NT2/D1 (cell line): ENCODE data around the gene ELOVL1.

Experiments used
- DNase-seq: peaks from one replicate; pipeline ENCODE4 v3.0.0-alpha.2; 2011; ENCODE audit warnings: low read depth, low spot score
- H3K27me3 ChIP-seq: 2 replicates; pipeline ENCODE4 v1.6.0; 2011; ENCODE audit warnings: mild to moderate bottlenecking; ENCODE audit not compliant: insufficient read length, insufficient read depth
- H3K36me3 ChIP-seq: 2 replicates; pipeline ENCODE4 v1.6.1; 2011; ENCODE audit warnings: mild to moderate bottlenecking, low read length, mixed read lengths; ENCODE audit not compliant: insufficient read depth, insufficient read length
- H3K4me1 ChIP-seq: 2 replicates; pipeline ENCODE4 v1.5.1; 2011; ENCODE audit not compliant: insufficient read depth, insufficient read length
- H3K4me3 ChIP-seq: 2 replicates; pipeline ENCODE4 v1.5.1; 2011; ENCODE audit warnings: low read depth; ENCODE audit not compliant: insufficient read length
- H3K9ac ChIP-seq: 2 replicates; pipeline ENCODE4 v1.6.0; 2011; ENCODE audit warnings: low read depth; ENCODE audit not compliant: insufficient read length
- H3K9me3 ChIP-seq: 2 replicates; pipeline ENCODE4 v1.5.1; 2011; ENCODE audit warnings: mild to moderate bottlenecking, low read length; ENCODE audit not compliant: insufficient read depth
- SUZ12 ChIP-seq: IDR thresholded peaks from 2 replicates; pipeline ENCODE4 v1.6.1; 2011; ENCODE audit not compliant: insufficient read length, insufficient read depth; ENCODE audit errors: extremely low read depth
- YY1 ChIP-seq: IDR thresholded peaks from 2 replicates; pipeline ENCODE4 v1.6.1; 2011; ENCODE audit not compliant: insufficient read length, insufficient read depth
- ZNF274 ChIP-seq: IDR thresholded peaks from 2 replicates; pipeline ENCODE4 v1.6.1; 2011; ENCODE audit warnings: mild to moderate bottlenecking, low read depth, low read length

ELOVL1 gene

GRCh38 chr1:43359696-43360095 lies 8.1 kb downstream of the ELOVL1 start:
- Histone ChIP-seq H3K4me1 (peaks cover 15% of the 10 kb centered on the region), H3K36me3 (peaks cover 69% of the 10 kb centered on the region), H3K27me3 (no peaks in the 10 kb centered on the region), H3K4me3 (peak overlapping the region; percentile 96), H3K9ac (peak overlapping the region; percentile 96), H3K9me3 (no peaks in the 10 kb centered on the region)
- TF ChIP-seq YY1 (no peak), ZNF274 (no peak), SUZ12 (no peak)
- no peak for DNase-seq

DNA sequence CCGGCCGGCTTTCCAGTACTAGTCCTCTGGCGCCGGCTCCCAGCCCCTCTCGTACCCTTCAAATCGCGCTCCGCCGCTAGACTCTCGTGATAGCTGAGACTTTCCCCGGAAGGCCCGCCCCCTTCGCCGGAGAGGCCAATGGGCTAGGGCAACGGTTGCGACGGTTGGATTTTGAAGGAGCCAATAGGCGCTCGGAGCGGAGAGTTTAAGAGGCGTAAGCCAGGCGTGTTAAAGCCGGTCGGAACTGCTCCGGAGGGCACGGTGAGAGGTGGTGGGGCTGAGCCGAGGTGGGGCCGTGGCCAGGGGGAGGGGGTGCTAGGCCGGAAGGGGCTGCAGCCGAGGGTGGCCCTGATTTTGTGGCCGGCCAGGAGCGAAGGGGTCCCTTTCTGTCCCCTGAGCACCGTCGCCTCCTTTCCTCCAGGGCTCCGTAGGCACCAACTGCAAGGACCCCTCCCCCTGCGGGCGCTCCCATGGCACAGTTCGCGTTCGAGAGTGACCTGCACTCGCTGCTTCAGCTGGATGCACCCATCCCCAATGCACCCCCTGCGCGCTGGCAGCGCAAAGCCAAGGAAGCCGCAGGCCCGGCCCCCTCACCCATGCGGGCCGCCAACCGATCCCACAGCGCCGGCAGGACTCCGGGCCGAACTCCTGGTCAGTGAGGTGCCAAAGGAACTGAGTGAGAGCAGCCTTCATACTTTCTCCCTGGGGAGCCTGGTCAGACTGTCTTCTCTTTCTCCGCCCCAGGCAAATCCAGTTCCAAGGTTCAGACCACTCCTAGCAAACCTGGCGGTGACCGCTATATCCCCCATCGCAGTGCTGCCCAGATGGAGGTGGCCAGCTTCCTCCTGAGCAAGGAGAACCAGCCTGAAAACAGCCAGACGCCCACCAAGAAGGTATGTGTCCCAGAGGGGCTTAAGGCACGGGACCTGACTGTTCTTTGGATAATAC lies 8.8 kb downstream of the ELOVL1 start, which contains the start of gene CDC20:
CDC20 (plus strand) TSS at position 236 of the 948 bp plus-strand sequence; CDS start at position 471, 235 bp downstream.
- H3K36me3 ChIP-seq = peaks cover 65% of the 10 kb centered on the region
- peak; percentile 100 for DNase-seq
- no peaks in the 10 kb centered on the region for H3K27me3 ChIP-seq
- peaks cover 15% of the 10 kb centered on the region for H3K4me1 ChIP-seq
- H3K4me3 ChIP-seq = peak within 1 kb of the TSS; percentile 96
- no peak for TF ChIP-seq ZNF274
- TF ChIP-seq SUZ12 = no peak
- no peak for TF ChIP-seq YY1
- peak within 1 kb of the TSS; percentile 96 for H3K9ac ChIP-seq
- H3K9me3 ChIP-seq = no peaks in the 10 kb centered on the region

- H3K27me3 ChIP-seq = no peaks in the 10 kb centered on the region
- TF ChIP-seq YY1 (no peak), ZNF274 (no peak), SUZ12 (no peak)
- H3K4me1 ChIP-seq = peaks cover 15% of the 10 kb centered on the region
- no peaks in the 10 kb centered on the region for H3K9me3 ChIP-seq
- peak overlapping the region; percentile 78 for H3K4me3 ChIP-seq
- peaks cover 57% of the 10 kb centered on the region for H3K36me3 ChIP-seq
- H3K9ac ChIP-seq = peak overlapping the region; percentile 93
- peak; percentile 68 for DNase-seq
Measured at GRCh38 chr1:43358121-43358745, 9.6 kb downstream of the ELOVL1 start.

DNA sequence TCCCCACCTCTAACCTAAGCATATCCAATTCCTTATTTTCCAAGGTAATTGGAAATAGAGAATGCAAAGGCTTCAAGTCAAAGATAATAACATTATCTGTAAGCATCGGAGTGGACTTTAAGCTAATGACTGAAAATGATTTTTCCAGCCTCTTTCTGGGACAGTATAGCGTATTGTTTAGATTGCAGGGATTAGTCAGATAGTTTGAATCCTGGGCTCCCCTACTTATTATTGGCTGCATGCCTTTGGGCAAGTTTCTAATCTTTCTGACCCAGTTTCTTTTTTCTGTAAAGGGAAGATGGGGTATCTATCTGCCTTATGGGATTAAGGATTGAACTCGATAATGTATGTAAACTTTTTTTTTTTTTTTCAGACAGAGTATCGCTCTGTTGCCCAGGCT lies 10.6 kb downstream of the ELOVL1 start:
- no peak for DNase-seq
- H3K9ac ChIP-seq = no peak overlapping the region
- H3K36me3 ChIP-seq = peaks cover 48% of the 10 kb centered on the region
- no peak overlapping the region for H3K4me3 ChIP-seq
- no peaks in the 10 kb centered on the region for H3K9me3 ChIP-seq
- H3K4me1 ChIP-seq = peaks cover 15% of the 10 kb centered on the region
- no peaks in the 10 kb centered on the region for H3K27me3 ChIP-seq
- no peak for TF ChIP-seq SUZ12
- TF ChIP-seq ZNF274 = no peak
- TF ChIP-seq YY1 = no peak

DNA sequence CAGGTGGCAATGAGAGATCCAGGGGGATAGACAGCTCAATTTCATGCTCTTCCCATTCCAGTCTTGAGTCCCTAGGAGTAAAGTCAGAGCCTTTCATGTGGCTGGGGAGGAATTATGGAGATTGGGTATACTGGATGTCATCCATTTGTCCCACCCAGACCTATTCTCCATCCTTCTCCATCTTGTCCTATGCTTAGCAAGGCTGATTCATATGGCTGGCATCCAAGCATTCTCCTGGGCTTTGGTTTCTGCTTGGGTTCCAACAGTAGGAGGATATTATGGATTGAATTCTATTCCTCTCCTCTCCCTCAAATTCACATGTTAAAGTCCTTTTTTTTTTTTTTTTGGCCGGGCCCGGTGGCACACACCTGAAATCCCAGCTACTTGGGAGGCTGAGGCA lies 12.9 kb downstream of the ELOVL1 start:
- peaks cover 5% of the 10 kb centered on the region for H3K4me1 ChIP-seq
- DNase-seq = no peak
- H3K36me3 ChIP-seq = peaks cover 25% of the 10 kb centered on the region
- H3K9me3 ChIP-seq = no peaks in the 10 kb centered on the region
- no peak overlapping the region for H3K4me3 ChIP-seq
- H3K27me3 ChIP-seq = no peaks in the 10 kb centered on the region
- TF ChIP-seq ZNF274 (no peak), YY1 (no peak), SUZ12 (no peak)
- no peak overlapping the region for H3K9ac ChIP-seq

DNA sequence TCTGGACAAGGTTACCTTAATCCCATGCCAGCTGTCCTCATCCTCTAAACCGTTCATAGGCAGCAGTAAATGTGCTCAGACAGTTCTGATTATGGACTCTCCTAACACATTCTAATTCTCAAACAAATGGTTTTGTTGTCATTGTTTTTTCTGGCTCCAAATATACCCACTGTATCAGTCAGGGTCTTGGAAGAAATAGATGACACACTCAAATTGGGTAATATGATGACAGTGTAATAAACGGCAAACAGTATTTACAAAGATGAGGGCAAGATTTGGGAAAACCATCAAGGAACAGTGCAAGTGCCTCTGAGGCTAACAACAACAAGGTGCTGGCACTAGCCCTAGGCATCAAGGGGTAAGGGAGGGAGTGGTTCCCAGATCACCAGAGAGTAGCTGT lies 13.3 kb downstream of the ELOVL1 start:
- Histone ChIP-seq H3K27me3 (no peaks in the 10 kb centered on the region), H3K4me1 (peaks cover 3% of the 10 kb centered on the region), H3K4me3 (no peak overlapping the region), H3K9me3 (no peaks in the 10 kb centered on the region), H3K36me3 (peaks cover 20% of the 10 kb centered on the region), H3K9ac (no peak overlapping the region)
- no peak for TF ChIP-seq SUZ12
- no peak for TF ChIP-seq ZNF274
- TF ChIP-seq YY1 = no peak
- no peak for DNase-seq

DNA sequence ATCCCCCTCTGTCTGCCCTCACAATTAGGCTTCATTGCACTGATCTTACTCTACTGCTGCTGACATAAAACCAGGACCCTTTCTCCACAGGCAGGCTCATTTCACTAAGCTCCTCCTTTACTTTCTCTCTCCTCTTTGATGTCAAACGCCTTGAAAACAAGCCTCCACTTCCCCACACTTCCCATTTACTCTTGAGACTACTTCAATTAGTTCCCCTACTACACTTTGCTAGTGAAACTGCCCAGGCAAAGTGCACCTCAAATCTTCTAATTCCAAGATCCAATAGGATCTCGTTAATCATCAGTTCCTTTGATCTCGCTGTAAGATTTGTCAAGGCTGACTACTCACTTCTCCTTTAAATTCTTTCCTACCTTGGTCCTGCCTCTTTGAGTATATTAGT lies 14.9 kb downstream of the ELOVL1 start:
- H3K9ac ChIP-seq = no peak overlapping the region
- DNase-seq = no peak
- TF ChIP-seq SUZ12 (no peak), ZNF274 (no peak), YY1 (no peak)
- H3K27me3 ChIP-seq = peaks cover 5% of the 10 kb centered on the region
- H3K9me3 ChIP-seq = no peaks in the 10 kb centered on the region
- H3K4me3 ChIP-seq = no peak overlapping the region
- peaks cover 16% of the 10 kb centered on the region for H3K36me3 ChIP-seq
- H3K4me1 ChIP-seq = peaks cover 6% of the 10 kb centered on the region
